Pancreas (tissue), 10 donors: Measurements from ENCODE around the gene NEK11. TPM values are rescaled to one million over a fixed set of nuclear protein-coding genes. Genes with fewer than 3 reads are reported as not detected.

Experiments used
- ATAC-seq, 4 donors: fragments of 200-7000 bp; cut with Tn5 transposase; one replicate each; pipeline versions ENCODE4 v1.8.0 to v1.9.1; 2020; ENCODE audit warnings: mild to moderate bottlenecking in 4 of 4, moderate library complexity in 4 of 4
- DNase-seq, 6 donors: peaks; one replicate each; pipeline ENCODE4 v3.0.0-alpha.2; 2020
- FAIRE-seq: peaks from 2 replicates; lab custom pipeline; 2012; peaks lifted over from hg19 to GRCh38; lab: Jason Lieb, UNC
- H3K27ac ChIP-seq, 4 donors: fragments of 200-600 bp; sonication (generic); 1 replicate in 3 of 4; 2 replicates in 1 of 4; pipeline versions ENCODE4 v1.5.0 to v1.8.0; 2020
- H3K27me3 ChIP-seq, 4 donors: fragments of 200-600 bp; one replicate each; pipeline ENCODE4 v1.8.0; 2021
- H3K36me3 ChIP-seq, 3 donors: fragments of 200-600 bp; sonication (generic) in 1 of 3; one replicate each; pipeline versions ENCODE4 v1.5.0 to v1.8.0; 2020 to 2021
- H3K4me1 ChIP-seq, 3 donors: fragments of 200-600 bp; one replicate each; pipeline ENCODE4 v1.8.0; 2021
- H3K4me3 ChIP-seq, 4 donors: fragments of 200-600 bp; sonication (generic) in 2 of 4; one replicate each; pipeline versions ENCODE4 v1.5.0 to v1.8.0; 2020 to 2021
- H3K9me3 ChIP-seq, 4 donors: fragments of 200-600 bp; one replicate each; pipeline ENCODE4 v1.8.0; 2021
- CTCF ChIP-seq, 4 donors: fragments of 200-600 bp; sonication (generic) in 3 of 4; IDR thresholded peaks; one replicate each; pipeline versions ENCODE4 v1.5.0 to v1.8.0; 2021; ENCODE audit warnings: antibody characterized with exemption in 4 of 4
- WGBS, 2 donors: extraction: QIAGEN DNeasy Blood & Tissue Kit; methylation state at CpG; one replicate each; pipeline ENCODE4 v1.1.7; 2013; 5-methylcytosine and 5-hydroxymethylcytosine counted together
- intact Hi-C, 3 donors: fragments of 100-400 bp; cut with DNase I; formaldehyde crosslinking; loops; one replicate each; pipeline versions ENCODE4 v1.11.1 to v1.14.2; 2022
- polyA plus RNA-seq, 2 donors: library from polyadenylated mRNA; stranded (reverse); fragments of 200-250 nt; gene quantifications; one replicate each; pipeline ENCODE4 v1.2.3, GENCODE V29; 2013
- total RNA-seq, 6 donors: library from RNA; stranded (reverse); fragmentation: NEBNext Ultra II Directional in 4 of 6; extraction: Animal tissue kit (Norgen Biotek cat#: 25700) in 4 of 6; gene quantifications; one replicate each; pipeline versions ENCODE4 v1.2.1 to v1.2.4, GENCODE V29; 2021 to 2023
- donor health status: healthy with polysubstance abuse.
- donor health status: DM: no; HTN: no; CAD: no; lungs with moderate emphysema.
- donor health status: DM: no; HTN: no; CAD: no.
- donor health status: control.
- donor health status: control.
- donor health status: Bipolar disorder and iron deficiency.
- donor health status: DM: yes; HTN: yes; CAD: no.
- donor health status: DM: no; HTN: no; CAD: no.
- donor health status: DM: no; HTN: no; CAD: no.
- donor health status: DM: yes; HTN: yes; CAD: no.

Gene NEK11
- total and polyA plus RNA-seq, 8 donors: 2.1 to 7.2 (median 3.3) TPM

DNA sequence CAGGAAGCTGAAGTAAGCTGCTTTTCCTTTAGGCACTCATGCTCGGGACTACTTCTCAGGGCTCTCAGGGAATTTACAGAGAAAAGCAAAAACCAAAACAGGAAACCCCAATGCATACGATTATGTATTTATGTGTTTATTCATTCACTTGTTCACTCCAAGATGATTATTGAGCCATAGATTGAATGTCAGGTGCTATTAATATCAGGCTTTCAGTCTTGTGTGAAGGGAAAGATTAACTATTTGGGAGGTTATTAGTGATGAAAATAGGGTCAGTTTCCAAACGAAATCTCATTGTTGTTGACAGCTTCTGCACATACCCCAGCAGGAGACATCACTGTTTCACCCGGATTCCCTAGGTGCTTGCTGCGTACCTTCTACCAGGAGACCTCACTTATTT, 135.8 kb downstream of the NEK11 start:
- H3K27ac ChIP-seq: no peak overlapping the region
- H3K36me3 ChIP-seq: no peaks in the 10 kb centered on the region
- ATAC-seq (no peak), DNase-seq (no peak), FAIRE-seq (no peak)
- no peak for TF ChIP-seq CTCF (IDR thresholded peaks at IDR 0.05)
- 73 to 82% methylated on average over 5 of the region's 5 CpGs for WGBS, 2 donors
- no peaks in the 10 kb centered on the region for H3K27me3 ChIP-seq
- no peak overlapping the region for H3K4me3 ChIP-seq
- no peaks in the 10 kb centered on the region for H3K4me1 ChIP-seq
- H3K9me3 ChIP-seq: no peaks in the 10 kb centered on the region
- intact Hi-C loops: no loop called here

DNA sequence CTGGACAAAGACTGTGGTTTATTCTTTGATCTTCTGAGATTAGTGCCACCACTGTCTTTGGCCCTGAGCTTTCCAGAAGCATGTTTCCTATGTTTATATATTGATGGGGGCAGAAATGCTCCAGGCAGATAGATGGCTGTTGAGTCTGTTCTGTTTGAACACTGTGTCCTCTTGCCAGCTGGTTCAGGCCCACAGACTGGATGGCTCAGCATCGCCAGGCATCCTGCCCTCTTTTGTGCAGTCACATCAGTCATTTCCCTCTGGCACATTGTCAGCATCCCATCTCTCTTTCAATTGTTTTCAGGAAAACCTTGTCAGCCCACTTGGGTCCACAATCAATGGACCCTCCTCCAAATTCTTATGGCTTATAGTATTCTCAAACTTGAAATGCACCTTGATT, 141.2 kb downstream of the NEK11 start:
- no peak for DNase-seq
- Histone ChIP-seq H3K4me1 (no peaks in the 10 kb centered on the region), H3K9me3 (no peaks in the 10 kb centered on the region), H3K4me3 (no peak overlapping the region), H3K27ac (no peak overlapping the region), H3K27me3 (no peaks in the 10 kb centered on the region), H3K36me3 (no peaks in the 10 kb centered on the region)
- TF ChIP-seq CTCF (IDR thresholded peaks at IDR 0.05): no peak
- FAIRE-seq: no peak
- 76 to 88% methylated on average over 1 of the region's 1 CpG for WGBS, 2 donors
- intact Hi-C loops: no loop called here
- no peak for ATAC-seq

DNA sequence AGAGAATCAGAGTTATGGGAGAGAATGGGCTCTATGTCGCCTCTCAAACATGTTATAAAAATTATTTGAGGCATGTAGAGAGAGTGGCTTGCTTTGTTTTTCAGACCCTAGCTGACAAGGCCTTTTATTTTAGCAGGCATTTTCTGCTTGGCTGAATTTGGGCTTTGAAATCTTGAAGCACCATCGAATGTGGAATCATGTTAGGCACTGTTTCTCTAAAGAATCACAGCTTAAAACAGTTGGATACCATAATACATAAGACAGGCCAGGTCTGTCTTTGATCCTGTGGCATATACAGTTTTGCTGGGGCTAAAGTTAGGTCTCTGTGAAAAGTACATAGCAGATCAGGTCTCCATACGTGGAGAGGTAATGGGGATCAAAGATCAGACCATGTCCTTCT, 142.7 kb downstream of the NEK11 start:
- H3K4me1 ChIP-seq: no peaks in the 10 kb centered on the region
- no peaks in the 10 kb centered on the region for H3K9me3 ChIP-seq
- no peak for TF ChIP-seq CTCF (IDR thresholded peaks at IDR 0.05)
- no peaks in the 10 kb centered on the region for H3K27me3 ChIP-seq
- WGBS, 2 donors: 79 to 86% methylated on average over 3 of the region's 3 CpGs
- intact Hi-C loops: no loop called here
- ATAC-seq: no peak
- no peak for FAIRE-seq
- no peak overlapping the region for H3K27ac ChIP-seq
- no peak overlapping the region for H3K4me3 ChIP-seq
- no peaks in the 10 kb centered on the region for H3K36me3 ChIP-seq
- no peak for DNase-seq

DNA sequence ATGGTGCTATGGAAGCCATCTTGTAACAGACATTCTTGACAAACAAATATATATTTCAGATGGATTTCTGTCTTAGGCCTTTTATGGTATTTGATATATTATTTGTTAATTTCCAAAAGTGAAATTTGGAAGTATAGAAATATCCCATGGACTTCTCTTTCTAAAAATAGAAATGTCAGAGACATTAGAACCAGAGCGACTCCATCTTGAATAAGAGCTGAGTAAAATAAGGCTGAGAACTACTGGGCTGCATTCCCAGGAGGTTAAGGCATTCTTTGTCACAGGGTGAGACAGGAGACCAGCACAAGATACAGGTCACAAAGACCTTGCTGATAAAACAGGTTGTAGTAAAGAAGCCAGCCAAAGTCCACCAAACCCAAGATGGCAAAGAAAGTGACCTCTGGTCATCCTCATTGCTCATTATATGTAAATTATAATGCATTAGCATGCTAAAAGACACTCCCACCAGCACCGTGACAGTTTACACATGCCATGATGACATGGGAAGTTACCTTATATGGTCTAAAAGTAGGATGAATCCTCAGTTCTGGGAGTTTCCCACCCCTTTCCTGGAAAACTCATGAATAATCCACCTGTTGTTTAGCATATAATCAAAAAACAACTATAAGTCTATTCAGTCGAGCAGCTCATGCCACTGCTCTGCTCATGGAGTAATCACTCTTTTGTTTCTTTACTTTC, 146.0 kb downstream of the NEK11 start:
- Histone ChIP-seq H3K36me3 (no peaks in the 10 kb centered on the region), H3K27ac (no peak overlapping the region), H3K4me3 (no peak overlapping the region), H3K27me3 (no peaks in the 10 kb centered on the region), H3K4me1 (no peaks in the 10 kb centered on the region), H3K9me3 (no peaks in the 10 kb centered on the region)
- ATAC-seq (no peak), DNase-seq (no peak), FAIRE-seq (no peak)
- 78 to 88% methylated on average over 3 of the region's 3 CpGs for WGBS, 2 donors
- intact Hi-C loops: no loop called here
- no peak for TF ChIP-seq CTCF (IDR thresholded peaks at IDR 0.05)

- H3K9me3 ChIP-seq: no peaks in the 10 kb centered on the region
- no peak for TF ChIP-seq CTCF (IDR thresholded peaks at IDR 0.05)
- H3K4me3 ChIP-seq: no peak overlapping the region
- H3K27me3 ChIP-seq: no peaks in the 10 kb centered on the region
- FAIRE-seq: no peak
- no peak overlapping the region for H3K27ac ChIP-seq
- no peak for DNase-seq
- WGBS, 2 donors: 90 to 91% methylated on average over 1 of the region's 1 CpG
- intact Hi-C loops: no loop called here
- no peaks in the 10 kb centered on the region for H3K4me1 ChIP-seq
- H3K36me3 ChIP-seq: no peaks in the 10 kb centered on the region
- ATAC-seq: no peak
Measured at GRCh38 chr3:131174752-131175151, 148.1 kb downstream of the NEK11 start.
